Right atrium auricular region (tissue), 2 donors: ENCODE measurements around the gene GEMIN2. TPM values are rescaled to one million over a fixed set of nuclear protein-coding genes. Genes with fewer than 3 reads are reported as not detected.

Source experiments
- DNase-seq: peaks from one replicate; pipeline ENCODE4 v3.0.0-alpha.2; 2019; ENCODE audit warnings: low spot score
- H3K27ac ChIP-seq, 2 donors: fragments of 200-600 bp; sonication (generic); 1 replicate in 1 of 2; 2 replicates in 1 of 2; pipeline ENCODE4 v1.5.1; 2016 to 2019
- H3K27me3 ChIP-seq, 2 donors: fragments of 200-600 bp; sonication (generic); one replicate each; pipeline versions ENCODE4 v1.5.1 to v1.6.0; 2017 to 2019
- H3K36me3 ChIP-seq: fragments of 200-600 bp; sonication (generic); one replicate; pipeline ENCODE4 v1.5.1; 2016
- H3K4me1 ChIP-seq, 2 donors: fragments of 200-600 bp; sonication (generic); one replicate each; pipeline versions ENCODE4 v1.5.1 to v1.6.0; 2017 to 2019
- H3K4me3 ChIP-seq, 2 donors: fragments of 200-600 bp; sonication (generic); 1 replicate in 1 of 2; 2 replicates in 1 of 2; pipeline ENCODE4 v1.5.1; 2017 to 2019; ENCODE audit warnings: mild to moderate bottlenecking in 1 of 2, moderate library complexity in 1 of 2
- H3K9me3 ChIP-seq, 2 donors: fragments of 200-600 bp; sonication (generic); one replicate each; pipeline ENCODE4 v1.5.1; 2019
- total RNA-seq, 2 donors: library from RNA; depleted of rRNA; stranded (reverse); fragments of >200 nt; gene quantifications; one replicate each; pipeline ENCODE4 v1.1.0, GENCODE V29; 2016
- TF ChIP-seq, protein P1 (sequence below), 2 donors: fragments of 200-600 bp; sonication (generic); IDR thresholded peaks; one replicate each; pipeline ENCODE4 v1.5.1; 2019; ENCODE audit warnings: antibody characterized with exemption in 2 of 2

The GEMIN2 gene
- total RNA-seq, 2 donors from 2014 or later: 5.2 to 12.2 TPM

- Histone ChIP-seq H3K9me3 (no peaks in the 10 kb centered on the region), H3K4me1 (peaks cover 0 to 4% of the 10 kb centered on the region in 2 donors), H3K27me3 (no peaks in the 10 kb centered on the region), H3K36me3 (peaks cover 42% of the 10 kb centered on the region), H3K27ac (no peak overlapping the region), H3K4me3 (no peak overlapping the region)
- no peak for DNase-seq
- TF ChIP-seq, protein P1, sequence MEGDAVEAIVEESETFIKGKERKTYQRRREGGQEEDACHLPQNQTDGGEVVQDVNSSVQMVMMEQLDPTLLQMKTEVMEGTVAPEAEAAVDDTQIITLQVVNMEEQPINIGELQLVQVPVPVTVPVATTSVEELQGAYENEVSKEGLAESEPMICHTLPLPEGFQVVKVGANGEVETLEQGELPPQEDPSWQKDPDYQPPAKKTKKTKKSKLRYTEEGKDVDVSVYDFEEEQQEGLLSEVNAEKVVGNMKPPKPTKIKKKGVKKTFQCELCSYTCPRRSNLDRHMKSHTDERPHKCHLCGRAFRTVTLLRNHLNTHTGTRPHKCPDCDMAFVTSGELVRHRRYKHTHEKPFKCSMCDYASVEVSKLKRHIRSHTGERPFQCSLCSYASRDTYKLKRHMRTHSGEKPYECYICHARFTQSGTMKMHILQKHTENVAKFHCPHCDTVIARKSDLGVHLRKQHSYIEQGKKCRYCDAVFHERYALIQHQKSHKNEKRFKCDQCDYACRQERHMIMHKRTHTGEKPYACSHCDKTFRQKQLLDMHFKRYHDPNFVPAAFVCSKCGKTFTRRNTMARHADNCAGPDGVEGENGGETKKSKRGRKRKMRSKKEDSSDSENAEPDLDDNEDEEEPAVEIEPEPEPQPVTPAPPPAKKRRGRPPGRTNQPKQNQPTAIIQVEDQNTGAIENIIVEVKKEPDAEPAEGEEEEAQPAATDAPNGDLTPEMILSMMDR (IDR thresholded peaks at IDR 0.05): no peak
Measured at GRCh38 chr14:39185256-39186049, 71.3 kb downstream of the GEMIN2 start.

Other genes with a start within 250 kb of the GEMIN2 start
- gene SEC23A, start 11.1 kb upstream of the GEMIN2 start, total RNA-seq: 100 to 1,000 TPM in 1 of 2 donors, 10 to 100 TPM in 1; 85.1 to 104 TPM
- 10 to 100 TPM; 14.9 to 16.5 TPM for gene TRAPPC6B, start 56.0 kb downstream of the GEMIN2 start, total RNA-seq
- gene PNN, start 60.9 kb downstream of the GEMIN2 start, total RNA-seq: 10 to 100 TPM; 11.4 to 13.4 TPM
- 10 to 100 TPM; 14.2 to 34.2 TPM for gene MIA2, start 119.6 kb downstream of the GEMIN2 start, total RNA-seq